Transverse colon (tissue), 4 donors: Measurements from ENCODE around the gene SIM2. TPM values are rescaled to one million over a fixed set of nuclear protein-coding genes. Genes with fewer than 3 reads are reported as not detected.

ENCODE experiments used
- DNase-seq: peaks from one replicate; pipeline ENCODE4 v3.0.0-alpha.2; 2019
- H3K27ac ChIP-seq, 4 donors: fragments of 200-600 bp; sonication (generic); 2 replicates each; pipeline ENCODE4 v1.5.1; 2016 to 2018; ENCODE audit warnings: inconsistent platforms in 4 of 4
- H3K27me3 ChIP-seq: fragments of 200-600 bp; sonication (generic); 2 replicates; pipeline ENCODE4 v1.5.1; 2017; ENCODE audit warnings: inconsistent platforms
- H3K36me3 ChIP-seq, 4 donors: fragments of 200-600 bp; sonication (generic); 2 replicates each; pipeline ENCODE4 v1.5.1; 2017 to 2019; ENCODE audit warnings: inconsistent platforms in 4 of 4
- H3K4me1 ChIP-seq, 4 donors: fragments of 200-600 bp; sonication (generic); 2 replicates each; pipeline ENCODE4 v1.5.1; 2017 to 2020; ENCODE audit warnings: inconsistent platforms in 4 of 4
- H3K4me3 ChIP-seq, 4 donors: fragments of 200-600 bp; sonication (generic); 1 replicate in 1 of 4; 2 replicates in 3 of 4; pipeline versions ENCODE4 v1.5.1 to v1.6.1; 2017 to 2019; ENCODE audit warnings: inconsistent platforms in 4 of 4
- H3K9me3 ChIP-seq, 2 donors: fragments of 200-600 bp; sonication (generic); 2 replicates each; pipeline ENCODE4 v1.5.1; 2017 to 2019; ENCODE audit warnings: inconsistent platforms in 2 of 2
- CTCF ChIP-seq, 5 experiments: fragments of 200-600 bp in 3 of 5; fragments of 450-650 bp in 2 of 5; sonication (generic) in 3 of 5; IDR thresholded peaks; 1 replicate in 2 of 5; 2 replicates in 3 of 5; pipeline ENCODE4 v1.5.1; 2016 to 2017; ENCODE audit warnings: antibody characterized with exemption in 5 of 5, inconsistent platforms in 3 of 5, mild to moderate bottlenecking in 2 of 5, moderate library complexity in 1 of 5
- EP300 ChIP-seq: sonication (generic); formaldehyde crosslinking; IDR thresholded peaks from one replicate; pipeline ENCODE4 v1.6.1; 2017; ENCODE audit warnings: antibody characterized with exemption, low read depth
- POLR2A ChIP-seq: fragments of 450-650 bp; IDR thresholded peaks from one replicate; pipeline ENCODE4 v1.6.1; 2016; ENCODE audit warnings: antibody characterized with exemption, mild to moderate bottlenecking, moderate library complexity
- POLR2AphosphoS5 ChIP-seq, 3 donors: sonication (generic); formaldehyde crosslinking; IDR thresholded peaks; one replicate each; pipeline ENCODE4 v1.6.1; 2016; ENCODE audit warnings: antibody characterized with exemption in 3 of 3
- WGBS, 2 donors: methylation state at CpG; one replicate each; pipeline ENCODE4 v1.1.5; 2018; ENCODE audit warnings: low coverage in 1 of 2; 5-methylcytosine and 5-hydroxymethylcytosine counted together
- in situ Hi-C, 4 donors: fragments of 200-750 bp; cut with MboI; loops; one replicate each; pipeline versions ENCODE4 v1.15.0 to v1.15.1; 2017; ENCODE audit warnings: low sequenced_read_pairs in 3 of 4, low pct_ligation_motif_present in 1 of 4, low pct_unique_long_range_greater_than_20kb in 1 of 4
- intact Hi-C: fragments of 100-400 bp; cut with DNase I; formaldehyde crosslinking; loops from one replicate; pipeline ENCODE4 v1.15.1; 2023; ENCODE audit warnings: low total_unique reads
- total RNA-seq, 4 donors: library from RNA; depleted of rRNA; stranded (reverse); fragments of >200 nt; gene quantifications; one replicate each; pipeline ENCODE4 v1.1.0, GENCODE V29; 2016

SIM2 gene
- total RNA-seq, 4 donors from 2014 or later = 0.32 TPM; not detected in 3

- intact Hi-C loops (no loop called here), in situ Hi-C loops (no loop called here)
- TF ChIP-seq CTCF (IDR thresholded peaks at IDR 0.05) (no peak), POLR2AphosphoS5 (IDR thresholded peaks at IDR 0.05) (no peak), POLR2A (no peak), EP300 (no peak)
These were observed 86.7 kb downstream of the SIM2 start for GRCh38 chr21:36785615-36786014.

GRCh38 chr21:36786186-36786585 is 87.3 kb downstream of the SIM2 start:
- H3K36me3 ChIP-seq = no peaks in the 10 kb centered on the region
- intact Hi-C loops (no loop called here), in situ Hi-C loops (no loop called here)
- H3K4me1 ChIP-seq = peaks cover 0 to 13% (median 10%) of the 10 kb centered on the region in 4 donors
- 91 to 92% methylated on average over 4 of the region's 4 CpGs for WGBS, 2 donors
- H3K4me3 ChIP-seq = no peak overlapping the region
- H3K9me3 ChIP-seq = no peaks in the 10 kb centered on the region
- no peaks in the 10 kb centered on the region for H3K27me3 ChIP-seq
- no peak for DNase-seq
- TF ChIP-seq EP300 (no peak), POLR2AphosphoS5 (IDR thresholded peaks at IDR 0.05) (no peak), POLR2A (no peak), CTCF (IDR thresholded peaks at IDR 0.05) (no peak)
- no peak overlapping the region for H3K27ac ChIP-seq

More at GRCh38 chr21:36785615-36786014, 86.7 kb downstream of the SIM2 start:
- no peak overlapping the region for H3K27ac ChIP-seq
- DNase-seq = no peak
- no peaks in the 10 kb centered on the region for H3K36me3 ChIP-seq
- H3K4me1 ChIP-seq = peaks cover 0 to 13% (median 10%) of the 10 kb centered on the region in 4 donors
- no peaks in the 10 kb centered on the region for H3K9me3 ChIP-seq
- 60 to 93% methylated on average over 1 to 2 of the region's 2 CpGs for WGBS, 2 donors
- no peak overlapping the region for H3K4me3 ChIP-seq
- no peaks in the 10 kb centered on the region for H3K27me3 ChIP-seq

GRCh38 chr21:36788120-36788638 is 89.3 kb downstream of the SIM2 start:
- H3K4me1 ChIP-seq = peaks cover 0 to 13% (median 10%) of the 10 kb centered on the region in 4 donors
- H3K27me3 ChIP-seq = no peaks in the 10 kb centered on the region
- 25% methylated on average over 3 to 12 of the region's 12 CpGs for WGBS, 2 donors
- H3K36me3 ChIP-seq = no peaks in the 10 kb centered on the region
- in situ Hi-C loops (no loop called here), intact Hi-C loops (no loop called here)
- H3K9me3 ChIP-seq = no peaks in the 10 kb centered on the region
- peak; percentile 69 for DNase-seq
- H3K27ac ChIP-seq = peak overlapping the region; percentile 28 to 66 (median 49)
- peak overlapping the region in 3 of 4 donors; percentile 5 to 31 (median 12) for H3K4me3 ChIP-seq
- TF ChIP-seq POLR2AphosphoS5 (IDR thresholded peaks at IDR 0.05) (peak in 2 of 3 donors; percentile 22 to 45), CTCF (IDR thresholded peaks at IDR 0.05) (no peak), EP300 (no peak), POLR2A (peak; percentile 11)

GRCh38 chr21:36790616-36791015 is 91.7 kb downstream of the SIM2 start:
- Histone ChIP-seq H3K4me1 (peaks cover 0 to 13% (median 10%) of the 10 kb centered on the region in 4 donors), H3K27me3 (no peaks in the 10 kb centered on the region), H3K36me3 (no peaks in the 10 kb centered on the region), H3K27ac (no peak overlapping the region), H3K9me3 (peaks cover 0 to under 1% of the 10 kb centered on the region in 2 donors), H3K4me3 (no peak overlapping the region)
- 71 to 87% methylated on average over 1 to 7 of the region's 7 CpGs for WGBS, 2 donors
- TF ChIP-seq EP300 (no peak), POLR2AphosphoS5 (IDR thresholded peaks at IDR 0.05) (no peak), POLR2A (no peak), CTCF (IDR thresholded peaks at IDR 0.05) (no peak)
- no peak for DNase-seq
- in situ Hi-C loops (no loop called here), intact Hi-C loops (no loop called here)
